CD8-positive, alpha-beta memory T cell (primary cell): ENCODE data around the gene SRGAP2B. TPM values are rescaled to one million over a fixed set of nuclear protein-coding genes. Genes with fewer than 3 reads are reported as not detected.
"Not testable (repeated sequence)": the region's sequence is repeated elsewhere in the genome, so short reads cannot be mapped to it uniquely, and the experiment has no call there.

Source experiments
- CTCF ChIA-PET: fragments of 350-600 bp; sonication (Branson Sonifier 250); formaldehyde crosslinking; loops from one replicate; lab custom pipeline; 2021; ENCODE audit warnings: antibody characterized with exemption; lab: Charles Lee
- POLR2A ChIA-PET: fragments of 350-600 bp; sonication (Branson Sonifier 250); formaldehyde crosslinking; loops from one replicate; lab custom pipeline; 2021; ENCODE audit warnings: antibody characterized with exemption; lab: Charles Lee
- DNase-seq, 5 donors: peaks; one replicate each; pipeline versions ENCODE4 v3.0.0 to v3.0.0-alpha.2; 2020 to 2022; ENCODE audit warnings: mixed read lengths in 1 of 5
- H3K27ac ChIP-seq: one replicate; pipeline ENCODE4 v1.7.0; 2013; ENCODE audit warnings: low read depth, mild to moderate bottlenecking, low read length, moderate library complexity
- H3K27me3 ChIP-seq: 2 replicates; pipeline ENCODE4 v1.7.0; 2013; ENCODE audit warnings: low read length, mild to moderate bottlenecking; ENCODE audit not compliant: insufficient read depth, poor library complexity, severe bottlenecking
- H3K36me3 ChIP-seq: 2 replicates; pipeline ENCODE4 v1.7.0; 2013; ENCODE audit warnings: mild to moderate bottlenecking, low read length, moderate library complexity; ENCODE audit not compliant: insufficient read depth
- H3K4me1 ChIP-seq: 2 replicates; pipeline ENCODE4 v1.7.0; 2013; ENCODE audit warnings: mild to moderate bottlenecking, low read length, moderate library complexity; ENCODE audit not compliant: insufficient read depth
- H3K4me3 ChIP-seq: 2 replicates; pipeline ENCODE4 v1.7.0; 2013; ENCODE audit warnings: mild to moderate bottlenecking, low read length
- H3K9me3 ChIP-seq: 2 replicates; pipeline ENCODE4 v1.7.0; 2013; ENCODE audit warnings: mild to moderate bottlenecking, low read length
- H3K27ac Mint-ChIP-seq, 8 donors: one replicate each; pipeline ENCODE4 v1.8.0; 2020 to 2021; ENCODE audit warnings: mixed read lengths in 8 of 8, mild to moderate bottlenecking in 6 of 8, inconsistent platforms in 3 of 8, moderate library complexity in 3 of 8
- H3K27me3 Mint-ChIP-seq, 2 donors: one replicate each; pipeline ENCODE4 v1.8.0; 2020 to 2021; ENCODE audit warnings: mixed read lengths in 2 of 2, mild to moderate bottlenecking in 1 of 2, moderate library complexity in 1 of 2
- H3K36me3 Mint-ChIP-seq, 3 donors: one replicate each; pipeline ENCODE4 v1.8.0; 2020 to 2021; ENCODE audit warnings: mixed read lengths in 3 of 3, inconsistent platforms in 1 of 3, mild to moderate bottlenecking in 1 of 3
- H3K4me1 Mint-ChIP-seq, 3 donors: one replicate each; pipeline ENCODE4 v1.8.0; 2020 to 2021; ENCODE audit warnings: mixed read lengths in 3 of 3, inconsistent platforms in 1 of 3, mild to moderate bottlenecking in 1 of 3
- H3K4me3 Mint-ChIP-seq, 7 donors: one replicate each; pipeline ENCODE4 v1.8.0; 2020 to 2021; ENCODE audit warnings: mixed read lengths in 7 of 7, mild to moderate bottlenecking in 6 of 7, moderate library complexity in 4 of 7, inconsistent platforms in 2 of 7
- H3K9me3 Mint-ChIP-seq, 5 donors: one replicate each; pipeline ENCODE4 v1.8.0; 2020 to 2022; ENCODE audit warnings: mixed read lengths in 5 of 5, mild to moderate bottlenecking in 3 of 5, moderate library complexity in 2 of 5, inconsistent platforms in 1 of 5
- polyA plus RNA-seq: library from polyadenylated mRNA; unstranded; fragments of 300-500 nt; fragmentation: Illumina TruSeq; gene quantifications from one replicate; pipeline ENCODE4 v1.2.3, GENCODE V29; 2021
- total RNA-seq, 2 experiments: library from RNA; stranded (reverse); gene quantifications; one replicate each; pipeline ENCODE4 v1.2.3, GENCODE V29; 2021

The SRGAP2B gene
- total and polyA plus RNA-seq, 3 experiments from 2014 or later = 1.6 to 18.6 (median 15.9) TPM

DNA sequence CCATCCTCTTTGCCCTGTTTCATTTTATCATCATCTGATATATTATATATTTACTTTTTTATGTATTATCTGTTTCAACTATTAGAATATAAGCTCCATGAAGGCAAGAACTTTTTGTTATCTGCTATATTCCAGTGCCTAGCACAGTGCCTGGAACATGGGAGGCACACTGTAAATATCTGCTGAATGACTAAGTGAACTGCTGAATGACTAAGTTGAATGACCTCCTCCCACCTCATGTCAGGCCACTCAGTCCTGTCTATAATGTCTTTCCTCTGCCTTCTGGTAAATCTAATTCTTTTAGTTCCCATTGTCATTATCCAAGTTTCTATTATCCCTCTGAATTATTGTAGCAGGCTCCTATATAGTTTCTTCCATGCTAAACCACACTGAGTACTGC lies 156.5 kb downstream of the SRGAP2B start:
- H3K4me3 ChIP-seq, H3K36me3 ChIP-seq, DNase-seq, H3K4me1 Mint-ChIP-seq, H3K27me3 ChIP-seq, H3K9me3 Mint-ChIP-seq, H3K36me3 Mint-ChIP-seq, H3K4me3 Mint-ChIP-seq, POLR2A ChIA-PET, H3K4me1 ChIP-seq, H3K27ac ChIP-seq, H3K27ac Mint-ChIP-seq, CTCF ChIA-PET, H3K27me3 Mint-ChIP-seq, H3K9me3 ChIP-seq: not testable (repeated sequence)

DNA sequence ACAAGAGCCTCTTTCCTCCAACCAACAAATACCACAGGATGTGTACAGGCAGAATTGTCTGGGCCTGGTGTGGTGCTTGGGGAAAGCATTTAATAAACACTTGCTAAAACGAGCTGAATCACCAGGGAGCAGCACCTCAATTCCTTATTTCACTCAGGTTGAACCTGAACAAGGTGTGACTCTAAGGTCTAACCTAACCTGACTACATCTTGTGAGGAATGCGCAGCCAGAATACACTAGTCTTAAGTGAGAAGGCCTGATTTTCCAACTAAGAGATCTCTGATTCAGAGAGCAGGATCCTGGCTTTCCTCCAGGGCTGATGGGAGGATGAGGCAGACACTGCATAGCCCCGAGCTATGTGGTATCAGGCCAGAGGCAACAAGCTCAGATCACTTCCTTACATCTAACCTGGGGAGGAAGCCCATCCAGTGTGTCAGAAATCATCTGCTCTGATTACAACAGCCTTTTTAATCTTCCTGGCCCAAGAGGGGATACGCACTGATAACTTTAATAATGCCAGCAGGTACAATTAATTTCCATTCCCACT lies 158.9 kb downstream of the SRGAP2B start:
- H3K27me3 ChIP-seq, DNase-seq, H3K36me3 Mint-ChIP-seq, H3K4me1 Mint-ChIP-seq, H3K4me1 ChIP-seq, H3K9me3 ChIP-seq, POLR2A ChIA-PET, CTCF ChIA-PET, H3K27ac ChIP-seq, H3K27ac Mint-ChIP-seq, H3K36me3 ChIP-seq, H3K27me3 Mint-ChIP-seq, H3K9me3 Mint-ChIP-seq, H3K4me3 Mint-ChIP-seq, H3K4me3 ChIP-seq: not testable (repeated sequence)

DNA sequence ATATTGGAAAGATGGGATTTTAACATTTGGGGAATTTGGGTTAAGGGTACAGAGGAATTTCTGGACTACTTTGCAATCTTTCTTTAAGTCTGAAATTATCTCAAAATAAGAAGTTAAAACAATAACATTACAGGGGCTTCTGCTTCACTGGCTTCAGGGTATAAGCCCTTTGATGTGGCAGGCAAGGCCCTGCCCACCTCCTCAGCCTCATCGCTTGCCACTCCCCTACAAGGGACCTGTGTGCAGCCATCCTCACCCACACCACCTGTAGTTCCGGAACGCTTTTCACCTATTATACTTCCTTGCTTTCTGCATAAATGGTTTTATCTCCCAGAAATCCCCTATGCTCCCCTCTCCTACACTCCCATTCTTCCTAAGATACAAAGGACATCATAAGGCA lies 159.8 kb downstream of the SRGAP2B start:
- H3K27me3 Mint-ChIP-seq = not testable (repeated sequence)

DNA sequence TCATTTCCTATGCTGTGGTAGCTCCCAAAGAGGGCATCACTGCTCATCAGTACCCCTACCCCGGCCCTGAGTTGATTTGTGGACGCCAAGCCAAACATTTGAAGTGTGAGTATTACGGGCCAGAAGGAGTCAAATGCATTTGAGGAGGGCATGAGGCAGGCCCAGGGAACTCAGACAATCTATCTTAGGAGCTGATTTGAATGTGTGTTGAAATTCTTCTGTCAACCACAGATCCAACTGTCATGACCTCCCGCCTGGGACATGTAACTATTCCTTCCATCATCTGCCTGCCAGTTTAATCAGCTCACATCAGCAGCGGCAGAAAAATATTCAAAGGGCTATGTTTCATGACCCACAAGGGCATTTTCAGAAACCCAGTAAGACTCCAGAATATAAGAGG lies 162.1 kb downstream of the SRGAP2B start:
- H3K27ac ChIP-seq, H3K4me1 Mint-ChIP-seq, CTCF ChIA-PET: not testable (repeated sequence)

More for the DNA sequence above, 159.8 kb downstream of the SRGAP2B start:
- H3K36me3 Mint-ChIP-seq, H3K27me3 ChIP-seq, H3K27ac Mint-ChIP-seq, H3K27ac ChIP-seq, H3K4me1 ChIP-seq, H3K4me3 Mint-ChIP-seq, DNase-seq, POLR2A ChIA-PET, H3K4me3 ChIP-seq, H3K9me3 Mint-ChIP-seq, H3K4me1 Mint-ChIP-seq, H3K36me3 ChIP-seq, CTCF ChIA-PET, H3K9me3 ChIP-seq: not testable (repeated sequence)

DNA sequence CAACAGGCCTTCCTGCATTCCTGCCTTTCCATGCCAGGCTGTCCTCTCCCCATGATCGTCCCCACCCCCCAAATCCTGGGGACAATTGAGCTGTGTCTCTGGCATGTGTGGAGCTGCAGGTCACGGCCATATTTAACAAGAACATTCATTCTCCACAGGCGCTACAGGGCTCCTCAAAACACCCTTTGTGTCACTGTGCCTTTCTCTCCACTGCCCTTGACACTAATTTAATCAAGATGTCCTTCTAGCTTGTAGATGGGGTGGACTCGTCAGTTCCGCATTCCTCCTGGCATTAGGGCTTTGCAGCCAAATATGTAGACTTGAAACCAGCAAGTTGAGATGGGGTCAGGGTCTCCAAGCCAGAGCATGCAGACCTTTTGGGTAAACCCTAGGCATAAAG lies 163.0 kb downstream of the SRGAP2B start:
- H3K36me3 ChIP-seq, H3K4me1 Mint-ChIP-seq, POLR2A ChIA-PET, H3K4me3 Mint-ChIP-seq, H3K27me3 Mint-ChIP-seq, H3K9me3 ChIP-seq, DNase-seq, H3K36me3 Mint-ChIP-seq, H3K9me3 Mint-ChIP-seq, H3K27ac Mint-ChIP-seq, H3K27me3 ChIP-seq, CTCF ChIA-PET, H3K27ac ChIP-seq, H3K4me3 ChIP-seq, H3K4me1 ChIP-seq: not testable (repeated sequence)

More for the DNA sequence above, 162.1 kb downstream of the SRGAP2B start:
- H3K27me3 Mint-ChIP-seq, DNase-seq, H3K36me3 ChIP-seq, H3K9me3 ChIP-seq, H3K4me3 ChIP-seq, H3K9me3 Mint-ChIP-seq, H3K27me3 ChIP-seq, H3K4me1 ChIP-seq, POLR2A ChIA-PET, H3K4me3 Mint-ChIP-seq, H3K36me3 Mint-ChIP-seq, H3K27ac Mint-ChIP-seq: not testable (repeated sequence)

DNA sequence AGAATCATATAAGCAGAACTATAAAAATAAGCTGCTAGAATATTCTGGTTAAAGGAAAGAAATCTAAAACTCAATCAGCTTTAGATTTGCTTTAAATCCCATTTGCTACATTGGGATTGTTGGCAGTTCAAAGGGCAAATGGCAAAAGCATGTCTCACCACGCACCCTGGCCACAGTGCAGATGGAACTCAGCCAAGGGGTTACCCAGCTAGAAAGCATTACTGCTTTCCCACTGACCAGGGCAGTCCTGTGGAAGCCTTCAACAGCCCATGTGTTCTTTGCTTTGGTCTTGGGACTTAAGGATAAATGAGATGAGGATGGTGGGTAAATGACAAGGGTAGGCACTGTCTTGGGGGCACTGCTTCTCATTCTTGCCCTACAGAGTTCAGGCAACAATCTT lies 163.6 kb downstream of the SRGAP2B start:
- POLR2A ChIA-PET, H3K4me1 Mint-ChIP-seq, H3K36me3 Mint-ChIP-seq, H3K9me3 Mint-ChIP-seq, H3K27ac Mint-ChIP-seq, H3K4me1 ChIP-seq, H3K27ac ChIP-seq, H3K36me3 ChIP-seq, H3K9me3 ChIP-seq, H3K27me3 ChIP-seq, H3K27me3 Mint-ChIP-seq, H3K4me3 Mint-ChIP-seq, DNase-seq, H3K4me3 ChIP-seq, CTCF ChIA-PET: not testable (repeated sequence)

DNA sequence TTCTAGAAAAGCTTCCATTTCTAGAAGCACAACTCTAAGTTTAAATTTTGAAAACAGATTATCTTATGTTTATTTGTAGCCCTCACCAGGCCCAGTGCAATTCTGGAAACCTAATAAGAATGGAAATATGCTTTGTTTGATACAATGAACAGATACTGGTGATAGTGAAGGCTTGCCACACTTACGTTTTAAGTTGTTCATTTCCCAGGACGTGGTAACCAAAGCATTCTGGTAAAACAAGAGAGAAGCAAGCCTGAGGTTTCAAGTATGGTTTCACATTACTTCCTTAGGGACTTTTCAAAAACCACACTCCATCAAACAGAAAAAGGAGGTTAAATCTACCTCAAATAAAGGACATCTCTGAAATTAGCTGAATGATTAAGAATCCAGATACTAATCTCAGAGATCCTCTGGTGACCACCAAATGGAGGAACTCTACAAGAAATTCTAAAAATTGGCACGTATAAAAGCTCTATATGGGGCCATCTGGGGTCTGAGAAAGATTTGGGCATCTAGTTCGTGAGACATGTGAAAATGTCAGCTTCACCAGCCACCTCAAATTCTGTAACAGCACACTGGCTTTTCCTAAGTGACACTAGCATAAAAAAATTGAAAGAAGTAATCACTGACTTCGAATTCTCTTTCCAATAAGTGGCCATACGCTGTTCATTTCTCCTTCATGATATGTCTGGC lies 164.9 kb downstream of the SRGAP2B start:
- H3K27ac Mint-ChIP-seq, CTCF ChIA-PET, H3K9me3 ChIP-seq, H3K27ac ChIP-seq, H3K36me3 Mint-ChIP-seq, H3K27me3 Mint-ChIP-seq, DNase-seq, H3K27me3 ChIP-seq, H3K36me3 ChIP-seq, H3K9me3 Mint-ChIP-seq, H3K4me3 ChIP-seq, H3K4me3 Mint-ChIP-seq, H3K4me1 Mint-ChIP-seq, POLR2A ChIA-PET, H3K4me1 ChIP-seq: not testable (repeated sequence)

DNA sequence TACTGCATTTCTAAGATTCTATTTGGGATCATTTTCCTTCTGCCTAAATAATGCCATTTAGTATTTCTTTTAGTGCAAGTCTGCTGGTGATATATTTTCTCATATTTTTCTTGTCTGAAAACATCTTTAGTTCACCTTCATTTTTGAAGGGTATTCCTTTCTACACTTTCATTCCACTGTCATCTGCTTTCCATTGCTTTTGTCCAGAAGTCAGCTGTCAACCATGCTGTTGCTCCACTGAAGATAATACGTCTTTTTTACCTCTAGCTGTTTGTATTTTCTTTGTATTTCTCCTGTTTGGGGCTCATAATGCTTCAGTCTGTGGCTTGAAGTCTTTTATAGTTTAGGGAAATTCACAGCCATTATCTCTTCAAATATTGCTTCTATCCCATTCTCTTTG lies 167.8 kb downstream of the SRGAP2B start:
- H3K9me3 Mint-ChIP-seq, POLR2A ChIA-PET, H3K4me1 Mint-ChIP-seq, CTCF ChIA-PET, H3K27ac Mint-ChIP-seq, H3K36me3 ChIP-seq, H3K36me3 Mint-ChIP-seq, H3K4me3 ChIP-seq, H3K27me3 Mint-ChIP-seq, H3K9me3 ChIP-seq, H3K27ac ChIP-seq, H3K4me1 ChIP-seq, DNase-seq, H3K4me3 Mint-ChIP-seq, H3K27me3 ChIP-seq: not testable (repeated sequence)

DNA sequence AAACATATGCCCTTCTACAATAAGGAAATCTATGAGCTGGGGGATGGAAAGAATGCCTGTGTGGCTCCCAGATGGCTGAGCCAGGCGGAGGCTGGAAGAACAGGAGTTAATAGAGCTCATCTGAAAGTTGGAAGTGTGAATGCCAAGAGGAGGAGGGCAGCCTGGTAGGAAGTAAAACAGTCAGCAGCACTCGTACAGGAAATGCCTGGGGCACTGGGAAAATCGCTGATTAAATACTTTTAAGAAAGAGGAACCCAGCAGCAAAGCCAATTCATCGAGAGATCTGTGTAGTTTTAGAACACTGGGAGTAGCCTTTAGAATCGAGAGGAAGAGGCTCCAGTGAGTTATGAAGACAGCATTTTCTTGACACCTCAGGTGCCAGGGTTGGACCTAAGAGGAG lies 171.5 kb downstream of the SRGAP2B start:
- H3K4me1 Mint-ChIP-seq, H3K27ac Mint-ChIP-seq, H3K36me3 Mint-ChIP-seq, H3K27ac ChIP-seq, H3K27me3 Mint-ChIP-seq, H3K9me3 ChIP-seq, H3K4me3 Mint-ChIP-seq, DNase-seq, CTCF ChIA-PET, H3K36me3 ChIP-seq, H3K4me3 ChIP-seq, H3K9me3 Mint-ChIP-seq, H3K4me1 ChIP-seq, H3K27me3 ChIP-seq, POLR2A ChIA-PET: not testable (repeated sequence)
